A549 (cell line): ENCODE data around the gene RXRA.

Source experiments
- CTCF ChIP-seq: fragments of >200 bp; sonication (Bioruptor Twin); formaldehyde crosslinking; IDR thresholded peaks from 3 replicates; pipeline ENCODE4 v1.5.1; 2016
- EHMT2 ChIP-seq: fragments of 200-600 bp; sonication (generic); IDR thresholded peaks from 2 replicates; pipeline ENCODE4 v1.6.1; 2016; ENCODE audit warnings: antibody characterized with exemption, low read depth, mild to moderate bottlenecking, moderate library complexity
- EP300 ChIP-seq, 2 experiments: fragments of >200 bp; sonication (Bioruptor Twin); formaldehyde crosslinking; IDR thresholded peaks; 2 replicates in 1 of 2; 3 replicates in 1 of 2; pipeline ENCODE4 v1.6.1; 2016 to 2017
- FOXS1 ChIP-seq: fragments of 250-450 bp; sonication (Bioruptor Pico); IDR thresholded peaks from 2 replicates; pipeline ENCODE4 v1.5.0; 2020; ENCODE audit warnings: mild to moderate bottlenecking, moderate library complexity
- JUN ChIP-seq, 2 experiments: fragments of >200 bp; sonication (Bioruptor Twin); formaldehyde crosslinking; IDR thresholded peaks; 2 replicates in 1 of 2; 3 replicates in 1 of 2; pipeline ENCODE4 v1.6.1; 2016 to 2017
- POLR2A ChIP-seq: IDR thresholded peaks from 2 replicates; pipeline ENCODE4 v1.6.1; 2012; ENCODE audit warnings: mild to moderate bottlenecking, low read length
- RAD21 ChIP-seq, 2 experiments: fragments of >200 bp in 1 of 2; sonication (Bioruptor Twin) in 1 of 2; formaldehyde crosslinking in 1 of 2; IDR thresholded peaks in 1 of 2; conservative IDR thresholded peaks in 1 of 2; 2 replicates in 1 of 2; 3 replicates in 1 of 2; pipeline ENCODE4 v1.6.1; 2012 to 2018; ENCODE audit warnings: inconsistent platforms in 1 of 2
- RCOR1 ChIP-seq: fragments of 150-350 bp; IDR thresholded peaks from 2 replicates; pipeline ENCODE4 v1.6.1; 2014; ENCODE audit warnings: antibody characterized with exemption, low read length, low read depth
- USF2 ChIP-seq: fragments of 450-650 bp; IDR thresholded peaks from 2 replicates; pipeline ENCODE4 v1.6.1; 2014; ENCODE audit warnings: antibody characterized with exemption

GRCh38 chr9:134358662-134359319, 32.5 kb downstream of the RXRA start:
- no peak for TF ChIP-seq EP300 (IDR thresholded peaks at IDR 0.05)
- no peak for TF ChIP-seq FOXS1 (CRISPR knock-in tag)
- TF ChIP-seq EHMT2 = no peak
- no peak for TF ChIP-seq CTCF
- TF ChIP-seq RAD21 (conservative IDR thresholded peaks at IDR 0.05 in 1 of 2, IDR thresholded peaks at IDR 0.05 in 1 of 2) = no peak
- TF ChIP-seq POLR2A = no peak
- TF ChIP-seq RCOR1 = no peak
- no peak for TF ChIP-seq JUN (IDR thresholded peaks at IDR 0.05)
- no peak for TF ChIP-seq USF2
